C4-2B (cell line): ENCODE results near the gene SLC6A8.

Experiments used
- H3K27ac ChIP-seq: fragments of 450-650 bp; 2 replicates; pipeline ENCODE4 v1.5.1; 2017
- CTCF ChIP-seq: fragments of 450-650 bp; conservative IDR thresholded peaks from 2 replicates; pipeline ENCODE4 v1.5.1; 2017; ENCODE audit warnings: mild to moderate bottlenecking
- ZFX ChIP-seq: fragments of 450-650 bp; IDR thresholded peaks from 2 replicates; pipeline ENCODE4 v1.6.1; 2017

Gene SLC6A8

GRCh38 chrX:153650959-153651358, 36.8 kb upstream of the SLC6A8 start:
- H3K27ac ChIP-seq = no peak overlapping the region
- no peak for TF ChIP-seq ZFX
- no peak for TF ChIP-seq CTCF

- TF ChIP-seq CTCF = peak; percentile 28
- no peak for TF ChIP-seq ZFX
- no peak overlapping the region for H3K27ac ChIP-seq
Measured at GRCh38 chrX:153651540-153652079, 36.1 kb upstream of the SLC6A8 start.

- no peak overlapping the region for H3K27ac ChIP-seq
Measured at GRCh38 chrX:153653556-153653955, 34.2 kb upstream of the SLC6A8 start.

GRCh38 chrX:153657161-153657560, 30.6 kb upstream of the SLC6A8 start:
- TF ChIP-seq ZFX (no peak), CTCF (no peak)

More at GRCh38 chrX:153653556-153653955, 34.2 kb upstream of the SLC6A8 start:
- TF ChIP-seq CTCF (no peak), ZFX (no peak)

GRCh38 chrX:153659268-153659667, 28.5 kb upstream of the SLC6A8 start:
- H3K27ac ChIP-seq = no peak overlapping the region
- TF ChIP-seq CTCF (no peak), ZFX (no peak)

More at GRCh38 chrX:153657161-153657560, 30.6 kb upstream of the SLC6A8 start:
- H3K27ac ChIP-seq = no peak overlapping the region

GRCh38 chrX:153662266-153662665, 25.5 kb upstream of the SLC6A8 start:
- TF ChIP-seq CTCF = peak; percentile 77
- no peak for TF ChIP-seq ZFX
- H3K27ac ChIP-seq = no peak overlapping the region

GRCh38 chrX:153665726-153666306, 21.9 kb upstream of the SLC6A8 start:
- TF ChIP-seq CTCF = no peak
- no peak for TF ChIP-seq ZFX
- no peak overlapping the region for H3K27ac ChIP-seq
